WTC11 (cell line): ENCODE data around the gene GPR84.

Source experiments
- CREM ChIP-seq: sonication (generic); formaldehyde crosslinking; IDR thresholded peaks from 2 replicates; pipeline ENCODE4 v1.8.1; 2022; ENCODE audit warnings: mild to moderate bottlenecking, missing genetic modification reagents, moderate library complexity
- CTCF ChIP-seq: fragments of 200-600 bp; IDR thresholded peaks from 2 replicates; pipeline ENCODE4 v1.8.0; 2022; ENCODE audit warnings: antibody characterized with exemption
- ESRRA ChIP-seq: sonication (generic); formaldehyde crosslinking; IDR thresholded peaks from 2 replicates; pipeline ENCODE4 v1.8.1; 2022; ENCODE audit warnings: mild to moderate bottlenecking, missing genetic modification reagents, borderline replicate concordance
- IRF1 ChIP-seq: sonication (generic); formaldehyde crosslinking; IDR thresholded peaks from 2 replicates; pipeline ENCODE4 v1.8.0; 2023; ENCODE audit warnings: missing genetic modification reagents
- JUN ChIP-seq: sonication (generic); formaldehyde crosslinking; IDR thresholded peaks from 2 replicates; pipeline ENCODE4 v1.8.0; 2023; ENCODE audit warnings: mild to moderate bottlenecking, missing genetic modification reagents
- MAX ChIP-seq: sonication (generic); formaldehyde crosslinking; IDR thresholded peaks from 2 replicates; pipeline ENCODE4 v1.8.0; 2022; ENCODE audit warnings: mild to moderate bottlenecking, missing genetic modification reagents

- no peak for TF ChIP-seq JUN (CRISPR knock-in tag)
- no peak for TF ChIP-seq CTCF
- TF ChIP-seq MAX (CRISPR knock-in tag): no peak
- no peak for TF ChIP-seq ESRRA (CRISPR knock-in tag)
- no peak for TF ChIP-seq IRF1
- TF ChIP-seq CREM (CRISPR knock-in tag): no peak
These were observed 5.4 kb upstream of the GPR84 start for GRCh38 chr12:54369597-54370131.
